ENCODE measurements around the gene ACMSD. TPM values are rescaled to one million over a fixed set of nuclear protein-coding genes. Genes with fewer than 3 reads are reported as not detected.
"Not testable (repeated sequence)": the region's sequence is repeated elsewhere in the genome, so short reads cannot be mapped to it uniquely, and the experiment has no call there.

Gene ACMSD
- total RNA-seq, 1 donor from 2014 or later = not detected

GRCh38 chr2:134907441-134908116, 69.2 kb downstream of the ACMSD start:
- not testable (repeated sequence) for DNase-seq

- no peak for DNase-seq
Observed at GRCh38 chr2:134910763-134911399, 72.5 kb downstream of the ACMSD start.

GRCh38 chr2:134911400-134911785, 73.0 kb downstream of the ACMSD start:
- DNase-seq = no peak

GRCh38 chr2:134912361-134912760, 73.9 kb downstream of the ACMSD start:
- no peak for DNase-seq

GRCh38 chr2:134917360-134917865, 79.0 kb downstream of the ACMSD start:
- DNase-seq = no peak

GRCh38 chr2:134917888-134918525, 79.6 kb downstream of the ACMSD start:
- peak; percentile 97 for DNase-seq

GRCh38 chr2:134918526-134919340, 80.3 kb downstream of the ACMSD start, which contains the start of gene CCNT2:
Gene CCNT2 (plus strand): TSS chr2:134918822. CDS start chr2:134918855, 33 bp downstream.
- DNase-seq = peak; percentile 100

- peak; percentile 33 for DNase-seq
Observed at GRCh38 chr2:134919341-134920210, 81.2 kb downstream of the ACMSD start.

- no peak for DNase-seq
Observed at GRCh38 chr2:134924912-134925311, 86.5 kb downstream of the ACMSD start.

- no peak for DNase-seq
Observed at GRCh38 chr2:134926231-134926931, 88.0 kb downstream of the ACMSD start.

GRCh38 chr2:134927195-134927594, 88.8 kb downstream of the ACMSD start:
- DNase-seq = no peak

- no peak for DNase-seq
Observed at GRCh38 chr2:134932864-134933526, 94.6 kb downstream of the ACMSD start.

GRCh38 chr2:134933732-134934131, 95.3 kb downstream of the ACMSD start:
- no peak for DNase-seq

GRCh38 chr2:134934150-134934549, 95.7 kb downstream of the ACMSD start:
- DNase-seq = no peak

- no peak for DNase-seq
Observed at GRCh38 chr2:134934641-134935040, 96.2 kb downstream of the ACMSD start.

- no peak for DNase-seq
Observed at GRCh38 chr2:134936691-134937090, 98.3 kb downstream of the ACMSD start.

GRCh38 chr2:134943540-134943939, 105.1 kb downstream of the ACMSD start:
- no peak for DNase-seq

- no peak for DNase-seq
Observed at GRCh38 chr2:134944975-134945374, 106.6 kb downstream of the ACMSD start.

- DNase-seq = no peak
Observed at GRCh38 chr2:134946073-134946472, 107.7 kb downstream of the ACMSD start.
